Measurements from ENCODE around the gene KMT2B. TPM values are rescaled to one million over a fixed set of nuclear protein-coding genes. Genes with fewer than 3 reads are reported as not detected.

KMT2B gene
- total RNA-seq, 6 experiments from 2014 or later, result 10.5 to 23.1 (median 15.0) TPM

- WGBS (ENCODE audit: insufficient coverage, low coverage, low lambda C conversion rate, missing lambda C conversion rate), result 81% methylated on average over 16 of the region's 35 CpGs
Measured at GRCh38 chr19:35733180-35734125, 15.7 kb downstream of the KMT2B start.

GRCh38 chr19:35734273-35734672 is 16.5 kb downstream of the KMT2B start:
- peaks cover 0 to 73% (median 17%) of the 10 kb centered on the region in 4 donors for H3K36me3 ChIP-seq
- ATAC-seq, result no peak

More at GRCh38 chr19:35733180-35734125, 15.7 kb downstream of the KMT2B start:
- H3K4me1 ChIP-seq, result no peaks in the 10 kb centered on the region
- no peak overlapping the region for H3K27ac ChIP-seq
- DNase-seq (no peak), ATAC-seq (no peak)
- TF ChIP-seq CTCF (IDR thresholded peaks at IDR 0.05) (no peak), POLR2A (IDR thresholded peaks at IDR 0.05) (no peak)
- no peaks in the 10 kb centered on the region for H3K27me3 ChIP-seq
- intact Hi-C loops (cut with DNase I), result no loop called here
- H3K9me3 ChIP-seq, result no peaks in the 10 kb centered on the region
- peaks cover 0 to 73% (median 21%) of the 10 kb centered on the region in 4 donors for H3K36me3 ChIP-seq
- H3K4me3 ChIP-seq, result no peak overlapping the region

GRCh38 chr19:35734889-35735288 is 17.1 kb downstream of the KMT2B start:
- Histone ChIP-seq H3K4me3 (no peak overlapping the region), H3K27ac (no peak overlapping the region), H3K4me1 (peaks cover 0 to 11% (median 0%) of the 10 kb centered on the region in 4 donors), H3K36me3 (peaks cover 0 to 66% (median 13%) of the 10 kb centered on the region in 4 donors), H3K27me3 (no peaks in the 10 kb centered on the region), H3K9me3 (no peaks in the 10 kb centered on the region)
- intact Hi-C loops (cut with DNase I), result no loop called here
- WGBS (ENCODE audit: insufficient coverage, low coverage, low lambda C conversion rate, missing lambda C conversion rate), result 80% methylated on average over 4 of the region's 5 CpGs
- DNase-seq, result no peak
- no peak for TF ChIP-seq CTCF (IDR thresholded peaks at IDR 0.05)
- TF ChIP-seq POLR2A (IDR thresholded peaks at IDR 0.05), result no peak
- ATAC-seq, result no peak

More at GRCh38 chr19:35734273-35734672, 16.5 kb downstream of the KMT2B start:
- Histone ChIP-seq H3K9me3 (no peaks in the 10 kb centered on the region), H3K4me3 (no peak overlapping the region), H3K4me1 (peaks cover 0 to 5% (median 0%) of the 10 kb centered on the region in 4 donors), H3K27me3 (no peaks in the 10 kb centered on the region), H3K27ac (no peak overlapping the region)
- intact Hi-C loops (cut with DNase I), result no loop called here
- no peak for DNase-seq
- 93% methylated on average over 7 of the region's 8 CpGs for WGBS (ENCODE audit: insufficient coverage, low coverage, low lambda C conversion rate, missing lambda C conversion rate)
- no peak for TF ChIP-seq POLR2A (IDR thresholded peaks at IDR 0.05)
- TF ChIP-seq CTCF (IDR thresholded peaks at IDR 0.05), result no peak

- no peak for DNase-seq
- no peaks in the 10 kb centered on the region for H3K9me3 ChIP-seq
Measured at GRCh38 chr19:35736913-35737886, 19.4 kb downstream of the KMT2B start.

More at GRCh38 chr19:35736913-35737886, 19.4 kb downstream of the KMT2B start:
- TF ChIP-seq POLR2A (IDR thresholded peaks at IDR 0.05), result no peak
- TF ChIP-seq CTCF (IDR thresholded peaks at IDR 0.05), result peak in 1 of 4 donors; percentile 12
- H3K4me1 ChIP-seq, result peaks cover 0 to 16% (median 0%) of the 10 kb centered on the region in 4 donors
- ATAC-seq, result no peak
- 89% methylated on average over 8 of the region's 22 CpGs for WGBS (ENCODE audit: insufficient coverage, low coverage, low lambda C conversion rate, missing lambda C conversion rate)
- peaks cover 0 to 44% (median 2%) of the 10 kb centered on the region in 4 donors for H3K36me3 ChIP-seq
- no peak overlapping the region for H3K4me3 ChIP-seq
- no peak overlapping the region for H3K27ac ChIP-seq
- H3K27me3 ChIP-seq, result no peaks in the 10 kb centered on the region
- intact Hi-C loops (cut with DNase I), result no loop called here

All from right lobe of liver (tissue), 6 donors.